Measurements from ENCODE around the gene ZNF319. TPM values are rescaled to one million over a fixed set of nuclear protein-coding genes. Genes with fewer than 3 reads are reported as not detected.
A peak's percentile ranks its signal among the peaks of the same experiment; 100 is the strongest.

ZNF319 gene
- total and polyA plus RNA-seq, 2 donors from 2014 or later: 2.9 to 10.9 TPM

- no peaks in the 10 kb centered on the region for H3K9me3 ChIP-seq (ENCODE audit: control insufficient read depth in 2 of 3, insufficient read depth in 1 of 3, low read length in 3 of 3)
- no peak overlapping the region for H3K4me3 ChIP-seq (ENCODE audit: low read length in 3 of 3)
- no peaks in the 10 kb centered on the region for H3K27me3 ChIP-seq (ENCODE audit: control insufficient read depth, insufficient read depth, low read length)
- H3K4me1 ChIP-seq (ENCODE audit: control insufficient read depth in 2 of 3, insufficient read depth in 2 of 3, low read depth in 1 of 3, low read length in 3 of 3): no peaks in the 10 kb centered on the region
- DNase-seq: peak in 1 of 5 donors; percentile 60
- peaks cover 0 to 20% (median 10%) of the 10 kb centered on the region in 3 donors for H3K36me3 ChIP-seq (ENCODE audit: control insufficient read depth in 2 of 3, insufficient read depth in 3 of 3, low read length in 3 of 3)
- intact Hi-C loops (cut with DNase I): no loop called here
- H3K9ac ChIP-seq (ENCODE audit: low read length in 3 of 3): no peak overlapping the region
- no peak overlapping the region for H3K27ac ChIP-seq (ENCODE audit: low read depth in 2 of 2, low read length in 2 of 2)
- TF ChIP-seq, protein P1, sequence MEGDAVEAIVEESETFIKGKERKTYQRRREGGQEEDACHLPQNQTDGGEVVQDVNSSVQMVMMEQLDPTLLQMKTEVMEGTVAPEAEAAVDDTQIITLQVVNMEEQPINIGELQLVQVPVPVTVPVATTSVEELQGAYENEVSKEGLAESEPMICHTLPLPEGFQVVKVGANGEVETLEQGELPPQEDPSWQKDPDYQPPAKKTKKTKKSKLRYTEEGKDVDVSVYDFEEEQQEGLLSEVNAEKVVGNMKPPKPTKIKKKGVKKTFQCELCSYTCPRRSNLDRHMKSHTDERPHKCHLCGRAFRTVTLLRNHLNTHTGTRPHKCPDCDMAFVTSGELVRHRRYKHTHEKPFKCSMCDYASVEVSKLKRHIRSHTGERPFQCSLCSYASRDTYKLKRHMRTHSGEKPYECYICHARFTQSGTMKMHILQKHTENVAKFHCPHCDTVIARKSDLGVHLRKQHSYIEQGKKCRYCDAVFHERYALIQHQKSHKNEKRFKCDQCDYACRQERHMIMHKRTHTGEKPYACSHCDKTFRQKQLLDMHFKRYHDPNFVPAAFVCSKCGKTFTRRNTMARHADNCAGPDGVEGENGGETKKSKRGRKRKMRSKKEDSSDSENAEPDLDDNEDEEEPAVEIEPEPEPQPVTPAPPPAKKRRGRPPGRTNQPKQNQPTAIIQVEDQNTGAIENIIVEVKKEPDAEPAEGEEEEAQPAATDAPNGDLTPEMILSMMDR (IDR thresholded peaks at IDR 0.05; ENCODE audit: borderline replicate concordance, extremely low read depth, insufficient read depth): no peak
- no peak for FAIRE-seq
These were observed 45.8 kb upstream of the ZNF319 start for GRCh38 chr16:58046054-58046881.

- peaks cover 0 to 25% (median 16%) of the 10 kb centered on the region in 3 donors for H3K36me3 ChIP-seq (ENCODE audit: control insufficient read depth in 2 of 3, insufficient read depth in 3 of 3, low read length in 3 of 3)
- FAIRE-seq (no peak), DNase-seq (no peak)
- H3K27me3 ChIP-seq (ENCODE audit: control insufficient read depth, insufficient read depth, low read length): no peaks in the 10 kb centered on the region
- H3K9me3 ChIP-seq (ENCODE audit: control insufficient read depth in 2 of 3, insufficient read depth in 1 of 3, low read length in 3 of 3): no peaks in the 10 kb centered on the region
- H3K9ac ChIP-seq (ENCODE audit: low read length in 3 of 3): no peak overlapping the region
- intact Hi-C loops (cut with DNase I): no loop called here
- H3K27ac ChIP-seq (ENCODE audit: low read depth in 2 of 2, low read length in 2 of 2): no peak overlapping the region
- TF ChIP-seq, protein P1 (IDR thresholded peaks at IDR 0.05; ENCODE audit: borderline replicate concordance, extremely low read depth, insufficient read depth): no peak
- H3K4me3 ChIP-seq (ENCODE audit: low read length in 3 of 3): no peak overlapping the region
- H3K4me1 ChIP-seq (ENCODE audit: control insufficient read depth in 2 of 3, insufficient read depth in 2 of 3, low read depth in 1 of 3, low read length in 3 of 3): no peaks in the 10 kb centered on the region
These were observed 44.6 kb upstream of the ZNF319 start for GRCh38 chr16:58045096-58045495.

DNA sequence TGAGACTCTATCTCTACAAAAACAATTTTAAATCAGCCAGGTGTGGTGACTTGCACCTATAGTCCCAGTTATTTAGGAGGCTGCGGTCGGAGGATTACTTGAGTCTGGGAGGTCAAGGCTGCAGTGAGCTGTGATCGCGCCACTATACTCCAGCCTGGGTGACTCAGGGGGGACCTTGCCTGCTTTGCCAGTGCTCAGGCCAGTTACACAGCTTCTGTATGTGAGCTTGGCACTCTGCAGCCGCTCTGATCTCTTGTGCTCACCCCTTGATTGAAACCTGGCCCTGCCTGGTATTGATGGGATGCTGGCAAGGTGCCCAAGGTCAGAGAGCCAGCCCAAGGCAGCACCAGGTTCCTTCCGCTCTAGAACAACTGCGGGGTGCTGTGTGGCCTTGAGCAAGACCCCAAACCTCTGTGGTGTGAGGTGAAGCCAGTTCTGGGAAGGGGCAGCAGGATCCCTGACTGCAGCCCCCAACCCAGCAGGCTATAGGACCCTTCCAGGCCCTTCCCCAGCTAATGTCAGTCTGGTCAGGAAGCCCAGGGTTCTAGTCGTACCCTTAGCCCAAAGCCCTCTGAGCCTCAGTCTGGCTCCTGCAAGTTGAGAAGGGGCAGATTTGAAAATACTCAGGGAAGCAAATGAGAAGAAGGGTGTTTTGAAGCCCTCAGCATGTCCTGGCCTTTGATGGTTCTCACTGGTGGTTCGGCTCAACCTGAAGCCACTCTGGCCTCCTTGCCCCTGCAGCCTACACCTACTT, 44.0 kb upstream of the ZNF319 start:
- H3K27ac ChIP-seq (ENCODE audit: low read depth in 2 of 2, low read length in 2 of 2): no peak overlapping the region
- no peak overlapping the region for H3K9ac ChIP-seq (ENCODE audit: low read length in 3 of 3)
- H3K36me3 ChIP-seq (ENCODE audit: control insufficient read depth in 2 of 3, insufficient read depth in 3 of 3, low read length in 3 of 3): peaks cover 0 to 25% (median 16%) of the 10 kb centered on the region in 3 donors
- H3K27me3 ChIP-seq (ENCODE audit: control insufficient read depth, insufficient read depth, low read length): no peaks in the 10 kb centered on the region
- intact Hi-C loops (cut with DNase I): no loop called here
- TF ChIP-seq, protein P1 (IDR thresholded peaks at IDR 0.05; ENCODE audit: borderline replicate concordance, extremely low read depth, insufficient read depth): no peak
- H3K4me3 ChIP-seq (ENCODE audit: low read length in 3 of 3): no peak overlapping the region
- FAIRE-seq (no peak), DNase-seq (peak in 1 of 5 donors; percentile 28)
- H3K4me1 ChIP-seq (ENCODE audit: control insufficient read depth in 2 of 3, insufficient read depth in 2 of 3, low read depth in 1 of 3, low read length in 3 of 3): no peaks in the 10 kb centered on the region
- no peaks in the 10 kb centered on the region for H3K9me3 ChIP-seq (ENCODE audit: control insufficient read depth in 2 of 3, insufficient read depth in 1 of 3, low read length in 3 of 3)
